ENCODE measurements around the gene ZNF664.

ZNF664 gene
- total RNA-seq: 36.2 to 43.2 (median 41.7) reads per million in 3 donors

DNA sequence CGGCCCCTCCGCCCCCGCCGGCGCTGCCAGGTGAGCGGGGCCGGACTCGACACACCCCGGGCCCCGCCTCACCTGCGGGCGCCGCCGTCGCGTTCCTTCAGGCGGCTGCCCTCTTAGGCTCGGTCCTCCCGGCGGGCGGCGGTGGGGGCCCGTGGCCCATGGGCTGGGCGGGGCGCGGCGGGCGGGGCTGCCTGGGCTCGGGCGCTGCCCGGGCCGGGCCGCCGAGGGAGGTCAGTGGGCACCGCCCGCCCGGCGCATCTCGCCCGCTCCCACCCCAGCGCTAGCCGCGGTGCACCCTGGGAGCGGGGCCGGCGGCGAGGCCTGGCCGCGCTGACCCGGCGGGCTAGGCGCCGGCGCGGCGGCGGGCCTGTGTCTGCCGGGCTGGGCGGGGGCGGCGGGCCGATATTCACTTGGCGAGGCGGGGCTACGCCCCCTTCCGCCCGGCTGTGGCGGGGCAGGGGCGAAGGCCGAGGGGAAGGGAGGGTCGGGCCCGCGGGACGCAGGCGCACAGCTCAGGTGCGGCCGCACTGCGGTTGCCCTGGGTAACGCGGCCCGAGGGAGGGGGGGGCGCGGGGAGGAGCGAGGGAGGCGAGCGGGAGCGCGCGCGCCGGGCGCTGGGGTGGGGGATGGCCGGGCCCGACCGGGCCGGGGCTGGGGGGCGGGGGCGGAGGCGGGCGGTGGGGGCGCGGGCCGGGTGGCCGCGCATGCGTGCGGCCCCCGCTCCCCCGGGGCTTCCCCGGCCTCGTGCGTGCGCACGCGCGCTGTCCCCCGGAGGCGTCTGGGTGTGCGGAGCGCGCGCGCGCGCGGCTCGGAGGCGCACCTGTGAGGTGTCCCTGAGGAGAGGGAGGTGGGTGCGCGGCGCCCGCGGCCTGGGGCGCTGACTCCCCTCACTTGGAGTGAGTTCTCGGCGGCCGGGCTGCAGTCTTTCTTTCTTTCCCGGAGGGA lies at the start of gene ZNF664, which contains the start of gene CCDC92:
ZNF664 (plus strand) TSS at position 759 of the 945 bp plus-strand sequence. CDS start 38,930 bp downstream, outside the sequence.
CCDC92 (minus strand) TSS at position 375 of the 945 bp plus-strand sequence. CDS start 28,526 bp downstream, outside the sequence.
- Histone ChIP-seq H3K36me3 (ENCODE audit: control insufficient read depth, insufficient read depth, low read length) (no peaks in the 10 kb centered on the region), H3K4me1 (ENCODE audit: control insufficient read depth, insufficient read depth, low read length, poor library complexity, severe bottlenecking) (peaks cover 13% of the 10 kb centered on the region), H3K9me3 (ENCODE audit: control insufficient read depth, low read length) (no peaks in the 10 kb centered on the region), H3K27ac (ENCODE audit: insufficient read depth, low read length, poor library complexity, severe bottlenecking) (peak within 1 kb of the TSS; percentile 61), H3K4me3 (ENCODE audit: insufficient read depth, low read depth, low read length, poor library complexity, severe bottlenecking) (peak within 1 kb of the TSS; percentile 78), H3K27me3 (replicated peaks; ENCODE audit: control insufficient read depth, insufficient read depth, low read length, poor library complexity, severe bottlenecking) (no peaks in the 10 kb centered on the region)
- peak; percentile 89 to 94 (median 91) for DNase-seq

DNA sequence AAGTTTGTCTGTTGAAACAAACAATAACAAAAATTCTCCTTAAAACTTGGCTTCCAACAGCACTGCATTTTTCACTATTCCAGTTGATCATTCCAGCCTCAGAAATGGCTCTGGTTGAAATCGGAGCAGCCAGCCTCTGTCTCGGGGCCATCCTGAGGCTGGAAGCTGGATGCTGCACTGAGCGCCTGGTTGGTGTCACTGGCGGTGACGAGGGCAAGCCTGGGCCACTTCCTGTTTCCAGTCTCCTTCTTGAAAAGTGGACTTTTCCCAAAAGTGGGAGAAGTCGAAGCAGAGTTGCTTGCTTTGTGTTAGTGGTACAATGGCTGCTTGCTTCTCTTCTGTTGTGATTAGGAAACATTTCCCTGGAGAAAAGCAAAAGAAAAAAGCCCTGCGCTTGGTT lies 49.1 kb upstream of the ZNF664 start:
- H3K4me1 ChIP-seq (ENCODE audit: control insufficient read depth, insufficient read depth, low read length, poor library complexity, severe bottlenecking): no peaks in the 10 kb centered on the region
- H3K9me3 ChIP-seq (ENCODE audit: control insufficient read depth, low read length): no peaks in the 10 kb centered on the region
- no peaks in the 10 kb centered on the region for H3K36me3 ChIP-seq (ENCODE audit: control insufficient read depth, insufficient read depth, low read length)
- DNase-seq: no peak
- no peak overlapping the region for H3K27ac ChIP-seq (ENCODE audit: insufficient read depth, low read length, poor library complexity, severe bottlenecking)
- H3K4me3 ChIP-seq (ENCODE audit: insufficient read depth, low read depth, low read length, poor library complexity, severe bottlenecking): no peak overlapping the region
- H3K27me3 ChIP-seq (replicated peaks; ENCODE audit: control insufficient read depth, insufficient read depth, low read length, poor library complexity, severe bottlenecking): no peaks in the 10 kb centered on the region

DNA sequence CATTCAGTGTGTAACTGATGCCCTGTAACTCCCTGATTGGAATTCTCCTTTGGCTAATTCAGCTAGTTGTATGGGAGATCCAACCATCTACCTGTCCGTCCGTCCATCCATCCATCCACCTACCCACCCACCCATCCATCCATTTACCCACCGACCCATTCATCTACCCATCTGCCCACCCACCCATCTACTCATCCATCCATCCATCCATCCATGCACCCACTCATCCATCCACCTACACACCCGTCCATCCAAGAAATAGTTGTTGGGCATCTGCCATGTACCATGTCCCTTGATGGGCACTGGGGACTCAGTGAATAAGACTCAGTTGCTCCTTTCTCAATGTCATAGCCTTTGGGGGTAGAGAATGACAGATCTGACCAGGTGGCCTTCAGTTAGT lies 48.5 kb upstream of the ZNF664 start:
- H3K4me1 ChIP-seq (ENCODE audit: control insufficient read depth, insufficient read depth, low read length, poor library complexity, severe bottlenecking): no peaks in the 10 kb centered on the region
- H3K9me3 ChIP-seq (ENCODE audit: control insufficient read depth, low read length): no peaks in the 10 kb centered on the region
- no peaks in the 10 kb centered on the region for H3K36me3 ChIP-seq (ENCODE audit: control insufficient read depth, insufficient read depth, low read length)
- no peak overlapping the region for H3K4me3 ChIP-seq (ENCODE audit: insufficient read depth, low read depth, low read length, poor library complexity, severe bottlenecking)
- no peak for DNase-seq
- H3K27ac ChIP-seq (ENCODE audit: insufficient read depth, low read length, poor library complexity, severe bottlenecking): no peak overlapping the region
- H3K27me3 ChIP-seq (replicated peaks; ENCODE audit: control insufficient read depth, insufficient read depth, low read length, poor library complexity, severe bottlenecking): no peaks in the 10 kb centered on the region

DNA sequence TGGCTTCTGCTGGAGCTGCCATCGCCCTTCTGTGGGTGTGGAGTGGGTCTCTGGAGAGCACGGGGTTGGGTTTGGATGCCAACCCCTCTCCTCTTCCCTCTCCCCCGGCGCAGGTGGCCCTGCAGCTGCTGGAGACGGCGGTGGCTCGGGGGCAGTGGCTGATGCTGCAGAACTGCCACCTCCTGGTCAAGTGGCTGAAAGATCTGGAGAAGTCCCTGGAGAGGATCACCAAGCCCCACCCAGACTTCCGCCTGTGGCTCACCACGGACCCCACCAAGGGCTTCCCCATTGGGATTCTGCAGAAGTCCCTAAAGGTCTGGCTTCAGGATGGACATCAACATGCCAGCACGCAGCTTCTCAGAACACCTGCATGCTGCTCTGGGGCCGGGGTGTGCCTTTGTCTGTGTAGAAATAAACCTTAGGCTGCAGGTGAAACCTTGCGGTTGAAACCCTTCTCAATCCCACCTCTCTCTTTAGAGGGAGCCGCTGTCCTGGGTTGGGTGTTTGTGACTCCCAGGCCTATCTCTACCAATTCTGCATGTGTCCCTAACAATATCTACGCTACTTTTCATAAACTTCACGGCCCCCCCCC lies 44.6 kb upstream of the ZNF664 start:
- DNase-seq: no peak
- H3K27ac ChIP-seq (ENCODE audit: insufficient read depth, low read length, poor library complexity, severe bottlenecking): no peak overlapping the region
- no peak overlapping the region for H3K4me3 ChIP-seq (ENCODE audit: insufficient read depth, low read depth, low read length, poor library complexity, severe bottlenecking)
- no peaks in the 10 kb centered on the region for H3K9me3 ChIP-seq (ENCODE audit: control insufficient read depth, low read length)
- H3K4me1 ChIP-seq (ENCODE audit: control insufficient read depth, insufficient read depth, low read length, poor library complexity, severe bottlenecking): peaks cover 8% of the 10 kb centered on the region
- no peaks in the 10 kb centered on the region for H3K27me3 ChIP-seq (replicated peaks; ENCODE audit: control insufficient read depth, insufficient read depth, low read length, poor library complexity, severe bottlenecking)
- no peaks in the 10 kb centered on the region for H3K36me3 ChIP-seq (ENCODE audit: control insufficient read depth, insufficient read depth, low read length)

DNA sequence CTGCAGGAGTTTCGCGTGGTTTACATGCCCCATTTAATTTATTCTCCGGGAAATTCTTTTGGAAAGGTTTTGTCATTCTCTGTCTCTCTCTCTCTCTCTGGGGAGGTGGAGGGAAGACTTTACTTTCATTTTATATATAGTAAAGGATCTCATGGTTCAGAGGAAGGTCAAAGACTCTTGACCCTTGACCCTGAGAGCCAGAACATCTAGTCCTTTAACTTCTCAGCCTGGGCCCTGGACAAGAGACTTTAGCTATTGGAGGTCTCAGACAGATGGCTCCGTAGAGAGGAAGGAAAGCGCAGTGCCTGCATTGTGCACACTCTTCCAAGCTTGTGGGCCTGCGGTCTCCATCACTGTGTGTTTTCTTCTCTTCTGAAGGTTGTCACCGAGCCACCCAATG lies 44.1 kb upstream of the ZNF664 start:
- H3K36me3 ChIP-seq (ENCODE audit: control insufficient read depth, insufficient read depth, low read length): no peaks in the 10 kb centered on the region
- H3K27me3 ChIP-seq (replicated peaks; ENCODE audit: control insufficient read depth, insufficient read depth, low read length, poor library complexity, severe bottlenecking): no peaks in the 10 kb centered on the region
- DNase-seq: no peak
- peaks cover 8% of the 10 kb centered on the region for H3K4me1 ChIP-seq (ENCODE audit: control insufficient read depth, insufficient read depth, low read length, poor library complexity, severe bottlenecking)
- no peaks in the 10 kb centered on the region for H3K9me3 ChIP-seq (ENCODE audit: control insufficient read depth, low read length)
- H3K4me3 ChIP-seq (ENCODE audit: insufficient read depth, low read depth, low read length, poor library complexity, severe bottlenecking): no peak overlapping the region
- no peak overlapping the region for H3K27ac ChIP-seq (ENCODE audit: insufficient read depth, low read length, poor library complexity, severe bottlenecking)

DNA sequence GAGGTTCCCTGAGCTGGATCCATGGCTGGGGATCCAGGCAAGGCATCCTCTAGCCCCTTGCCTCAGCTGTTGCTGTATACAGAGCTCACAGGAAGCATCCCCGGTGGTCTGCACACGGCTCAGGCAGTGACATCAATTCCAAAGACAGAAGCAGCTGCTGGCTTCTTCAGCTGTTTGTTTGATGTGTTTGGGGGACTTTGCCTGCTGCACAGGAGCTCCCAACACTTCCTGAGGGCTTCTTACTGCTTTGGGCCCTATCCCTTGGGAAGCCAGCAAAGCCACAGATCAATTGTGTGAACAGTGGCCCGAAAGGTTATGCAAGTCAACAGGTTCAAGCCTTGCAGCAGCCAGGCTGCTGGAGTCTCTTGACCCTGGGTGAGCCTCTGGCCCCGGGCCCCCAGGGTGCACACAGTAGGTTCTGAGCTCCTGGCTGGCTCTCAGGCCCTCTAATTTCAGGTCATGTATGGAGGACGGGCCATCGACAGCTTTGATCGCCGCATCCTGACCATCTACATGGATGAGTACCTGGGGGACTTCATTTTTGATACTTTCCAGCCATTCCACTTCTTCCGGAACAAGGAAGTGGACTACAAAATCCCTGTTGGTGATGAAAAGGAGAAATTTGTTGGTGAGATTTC lies 43.0 kb upstream of the ZNF664 start:
- no peaks in the 10 kb centered on the region for H3K36me3 ChIP-seq (ENCODE audit: control insufficient read depth, insufficient read depth, low read length)
- peaks cover 8% of the 10 kb centered on the region for H3K4me1 ChIP-seq (ENCODE audit: control insufficient read depth, insufficient read depth, low read length, poor library complexity, severe bottlenecking)
- H3K4me3 ChIP-seq (ENCODE audit: insufficient read depth, low read depth, low read length, poor library complexity, severe bottlenecking): no peak overlapping the region
- DNase-seq: no peak
- H3K9me3 ChIP-seq (ENCODE audit: control insufficient read depth, low read length): no peaks in the 10 kb centered on the region
- no peak overlapping the region for H3K27ac ChIP-seq (ENCODE audit: insufficient read depth, low read length, poor library complexity, severe bottlenecking)
- no peaks in the 10 kb centered on the region for H3K27me3 ChIP-seq (replicated peaks; ENCODE audit: control insufficient read depth, insufficient read depth, low read length, poor library complexity, severe bottlenecking)

DNA sequence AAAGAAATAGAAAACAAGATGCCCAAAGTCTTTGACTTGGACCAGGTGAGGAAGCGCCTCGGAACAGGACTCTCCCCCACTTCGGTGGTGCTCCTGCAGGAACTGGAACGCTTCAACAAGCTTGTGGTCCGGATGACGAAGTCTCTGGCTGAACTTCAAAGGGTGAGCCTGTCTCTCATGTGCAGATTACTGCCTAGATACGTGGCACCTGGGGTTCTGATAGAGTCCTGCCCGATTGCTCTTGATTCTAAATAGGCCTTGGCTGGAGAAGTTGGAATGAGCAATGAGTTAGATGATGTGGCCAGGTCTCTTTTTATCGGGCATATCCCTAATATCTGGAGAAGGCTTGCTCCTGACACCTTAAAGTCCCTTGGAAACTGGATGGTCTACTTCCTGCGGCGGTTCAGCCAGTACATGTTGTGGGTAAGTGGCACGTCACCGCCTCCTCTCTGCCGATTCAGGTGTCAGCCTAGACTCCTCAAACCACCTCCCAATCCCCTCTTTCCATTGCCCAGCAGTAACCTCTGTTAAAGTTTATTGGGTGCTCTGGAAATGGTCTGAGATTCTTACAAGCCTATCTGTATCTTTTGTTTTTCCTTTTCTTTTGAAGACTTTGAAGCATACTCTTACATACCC lies 41.2 kb upstream of the ZNF664 start:
- Histone ChIP-seq H3K27ac (ENCODE audit: insufficient read depth, low read length, poor library complexity, severe bottlenecking) (no peak overlapping the region), H3K27me3 (replicated peaks; ENCODE audit: control insufficient read depth, insufficient read depth, low read length, poor library complexity, severe bottlenecking) (no peaks in the 10 kb centered on the region), H3K36me3 (ENCODE audit: control insufficient read depth, insufficient read depth, low read length) (no peaks in the 10 kb centered on the region), H3K4me1 (ENCODE audit: control insufficient read depth, insufficient read depth, low read length, poor library complexity, severe bottlenecking) (peaks cover 8% of the 10 kb centered on the region), H3K4me3 (ENCODE audit: insufficient read depth, low read depth, low read length, poor library complexity, severe bottlenecking) (no peak overlapping the region), H3K9me3 (ENCODE audit: control insufficient read depth, low read length) (no peaks in the 10 kb centered on the region)
- peak; percentile 13 to 34 (median 17) for DNase-seq

DNA sequence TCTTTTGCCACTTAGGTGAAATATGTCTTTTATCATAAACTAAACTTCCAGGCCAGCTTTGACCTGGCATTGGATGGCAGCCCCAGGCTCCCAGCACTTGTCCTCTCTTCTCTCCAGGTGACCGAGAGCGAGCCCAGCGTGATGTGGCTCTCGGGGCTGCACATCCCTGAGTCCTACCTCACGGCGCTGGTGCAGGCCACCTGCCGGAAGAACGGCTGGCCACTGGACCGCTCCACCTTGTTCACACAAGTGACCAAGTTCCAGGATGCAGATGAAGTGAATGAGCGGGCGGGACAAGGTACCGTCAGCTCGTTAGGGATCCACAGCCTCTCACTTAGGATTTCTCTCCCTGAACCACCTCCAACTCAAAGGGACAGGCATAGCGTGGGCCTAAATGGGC lies 39.8 kb upstream of the ZNF664 start:
- H3K4me1 ChIP-seq (ENCODE audit: control insufficient read depth, insufficient read depth, low read length, poor library complexity, severe bottlenecking): peaks cover 14% of the 10 kb centered on the region
- DNase-seq: no peak
- no peak overlapping the region for H3K27ac ChIP-seq (ENCODE audit: insufficient read depth, low read length, poor library complexity, severe bottlenecking)
- no peaks in the 10 kb centered on the region for H3K27me3 ChIP-seq (replicated peaks; ENCODE audit: control insufficient read depth, insufficient read depth, low read length, poor library complexity, severe bottlenecking)
- H3K4me3 ChIP-seq (ENCODE audit: insufficient read depth, low read depth, low read length, poor library complexity, severe bottlenecking): no peak overlapping the region
- H3K9me3 ChIP-seq (ENCODE audit: control insufficient read depth, low read length): no peaks in the 10 kb centered on the region
- no peaks in the 10 kb centered on the region for H3K36me3 ChIP-seq (ENCODE audit: control insufficient read depth, insufficient read depth, low read length)

DNA sequence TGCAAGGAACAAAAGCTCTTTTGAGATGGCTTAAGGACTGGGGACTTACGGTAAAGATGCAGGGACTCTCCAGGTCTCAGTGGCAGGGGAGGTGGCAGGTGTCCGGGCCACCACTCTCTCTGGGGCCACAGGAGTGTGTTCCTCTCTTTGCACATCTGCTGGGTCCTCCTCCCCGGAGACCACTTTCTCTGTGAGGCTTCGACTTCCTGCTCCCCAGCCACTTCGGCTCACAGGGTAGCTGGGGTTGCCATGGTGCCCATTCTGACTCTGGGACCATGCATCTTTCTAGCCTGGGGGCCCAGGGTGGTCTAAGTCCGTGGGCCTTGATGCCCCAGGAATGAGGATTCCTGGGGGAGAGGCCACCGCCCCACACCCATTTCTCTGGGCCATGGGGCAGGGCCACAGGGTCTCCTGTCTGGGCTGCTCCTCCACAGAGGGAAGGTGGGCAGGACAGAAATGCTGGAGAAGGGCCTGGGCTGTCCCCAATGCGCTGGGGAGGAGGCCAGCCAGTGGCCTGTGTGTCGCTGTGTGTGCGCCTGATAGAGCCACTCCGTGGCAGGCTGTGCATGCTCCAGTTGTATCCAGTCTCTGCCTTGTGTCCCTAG lies 38.9 kb upstream of the ZNF664 start:
- no peak overlapping the region for H3K27ac ChIP-seq (ENCODE audit: insufficient read depth, low read length, poor library complexity, severe bottlenecking)
- no peaks in the 10 kb centered on the region for H3K27me3 ChIP-seq (replicated peaks; ENCODE audit: control insufficient read depth, insufficient read depth, low read length, poor library complexity, severe bottlenecking)
- H3K36me3 ChIP-seq (ENCODE audit: control insufficient read depth, insufficient read depth, low read length): no peaks in the 10 kb centered on the region
- DNase-seq: no peak
- H3K9me3 ChIP-seq (ENCODE audit: control insufficient read depth, low read length): no peaks in the 10 kb centered on the region
- peaks cover 18% of the 10 kb centered on the region for H3K4me1 ChIP-seq (ENCODE audit: control insufficient read depth, insufficient read depth, low read length, poor library complexity, severe bottlenecking)
- H3K4me3 ChIP-seq (ENCODE audit: insufficient read depth, low read depth, low read length, poor library complexity, severe bottlenecking): no peak overlapping the region

Data from effector memory CD4-positive, alpha-beta T cell (primary cell).